ENCODE results near the gene SLC15A2.

The SLC15A2 gene

GRCh38 chr3:121981473-121981872, 87.3 kb downstream of the SLC15A2 start:
- no peak for FAIRE-seq

GRCh38 chr3:121985846-121986245, 91.6 kb downstream of the SLC15A2 start:
- FAIRE-seq = no peak

- no peak for FAIRE-seq
Measured at GRCh38 chr3:121988146-121988545, 93.9 kb downstream of the SLC15A2 start.

GRCh38 chr3:121989943-121990342, 95.7 kb downstream of the SLC15A2 start:
- FAIRE-seq = no peak

GRCh38 chr3:121992601-121993560, 98.7 kb downstream of the SLC15A2 start:
- no peak for FAIRE-seq

Measured in islet of Langerhans (tissue), 1 donor.